HFFc6 (cell line): ENCODE results near the gene GPR146. TPM values are rescaled to one million over a fixed set of nuclear protein-coding genes. Genes with fewer than 3 reads are reported as not detected.
A peak's percentile ranks its signal among the peaks of the same experiment; 100 is the strongest.

Source experiments
- DNase-seq: peaks from one replicate; pipeline ENCODE4 v3.0.0-alpha.2; 2018
- H3K27ac Mint-ChIP-seq: 2 replicates; pipeline ENCODE4 v1.8.0; 2020; ENCODE audit warnings: mild to moderate bottlenecking, mixed read lengths
- H3K27me3 Mint-ChIP-seq: 2 replicates; pipeline ENCODE4 v1.8.0; 2021; ENCODE audit warnings: mild to moderate bottlenecking, moderate library complexity, mixed read lengths; ENCODE audit not compliant: insufficient read depth
- H3K36me3 Mint-ChIP-seq: 2 replicates; pipeline ENCODE4 v1.8.0; 2021; ENCODE audit warnings: low read depth, mixed read lengths
- H3K4me1 Mint-ChIP-seq: 2 replicates; pipeline ENCODE4 v1.8.0; 2020; ENCODE audit warnings: low read depth, mixed read lengths
- H3K4me3 Mint-ChIP-seq: 2 replicates; pipeline ENCODE4 v1.8.0; 2020; ENCODE audit warnings: mild to moderate bottlenecking, moderate library complexity, mixed read lengths
- H3K9me3 Mint-ChIP-seq: 2 replicates; pipeline ENCODE4 v1.8.0; 2020; ENCODE audit warnings: mild to moderate bottlenecking, mixed read lengths
- long read RNA-seq: library from polyadenylated mRNA; unstranded; transcript quantifications from one replicate; pipeline ENCODE4 v2.0.0, GENCODE V29; 2019
- total RNA-seq, 6 experiments: library from RNA; stranded (reverse); fragmentation: NEBNext Ultra II Directional; extraction: Animal tissue kit (Norgen Biotek cat#: 25700); gene quantifications; 2 replicates in 1 of 6; 3 replicates in 5 of 6; pipeline ENCODE4 v1.2.3, GENCODE V29; 2021
- TF ChIP-seq, protein P1 (sequence below): fragments of 200-600 bp; sonication (generic); IDR thresholded peaks from 2 replicates; pipeline ENCODE4 v1.5.0; 2021; ENCODE audit warnings: antibody characterized with exemption, mild to moderate bottlenecking

The GPR146 gene, protein sequence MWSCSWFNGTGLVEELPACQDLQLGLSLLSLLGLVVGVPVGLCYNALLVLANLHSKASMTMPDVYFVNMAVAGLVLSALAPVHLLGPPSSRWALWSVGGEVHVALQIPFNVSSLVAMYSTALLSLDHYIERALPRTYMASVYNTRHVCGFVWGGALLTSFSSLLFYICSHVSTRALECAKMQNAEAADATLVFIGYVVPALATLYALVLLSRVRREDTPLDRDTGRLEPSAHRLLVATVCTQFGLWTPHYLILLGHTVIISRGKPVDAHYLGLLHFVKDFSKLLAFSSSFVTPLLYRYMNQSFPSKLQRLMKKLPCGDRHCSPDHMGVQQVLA
- under 1 TPM; 0.26 to 0.92 (median 0.52) TPM for total RNA-seq
- long read RNA-seq, partial matches to known transcripts, result 0 of 3 reads
- long read RNA-seq, other reads (novel, unspliced or antisense), result 0 of 3 reads

DNA sequence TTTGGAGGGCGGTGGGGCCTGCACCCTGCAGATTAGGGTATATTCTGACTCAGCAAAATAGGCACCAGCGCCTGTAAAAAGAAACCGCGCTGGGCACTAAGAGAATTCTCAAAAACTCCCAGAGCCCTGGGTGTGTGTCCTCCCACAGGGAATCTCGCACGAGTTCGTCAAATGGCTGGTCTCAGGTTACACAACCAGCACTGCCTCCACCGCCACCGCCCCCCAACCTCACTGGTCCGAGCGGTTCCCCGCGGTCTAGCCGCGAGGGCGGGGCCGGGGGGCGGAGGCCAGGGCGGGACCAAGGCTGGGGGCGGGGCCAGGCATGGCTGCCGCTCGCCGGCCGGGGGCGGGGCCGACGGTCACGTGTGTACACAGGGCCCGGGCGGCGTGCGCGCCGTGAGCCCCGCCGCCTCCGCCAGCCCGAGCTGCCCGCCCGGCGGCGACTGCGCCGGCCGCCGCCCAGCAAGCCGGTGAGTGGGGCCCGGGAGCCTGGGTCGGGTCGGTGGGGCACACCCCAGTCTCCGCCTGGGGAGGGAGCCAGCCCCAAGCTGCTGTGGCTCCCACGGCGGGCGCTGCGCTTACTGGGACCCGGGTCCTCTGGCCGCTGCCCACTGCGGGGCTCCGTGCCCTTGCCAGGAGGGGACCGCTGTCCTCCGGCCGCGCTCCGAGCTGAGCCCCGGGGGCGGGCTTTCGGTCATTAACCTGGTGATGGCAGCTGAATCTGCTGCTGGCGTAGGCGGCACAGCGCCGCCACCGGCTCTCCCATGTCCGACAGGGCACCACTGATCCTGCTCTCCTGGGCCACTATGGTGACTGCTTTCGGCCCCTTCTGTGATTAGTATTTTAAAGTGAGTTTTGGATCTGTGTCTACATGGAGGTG is at the start of gene GPR146:
Gene GPR146 (plus strand): TSS at position 358 of the 880 bp plus-strand sequence. CDS start 12,970 bp downstream, outside the sequence.
- Mint-ChIP-seq H3K27ac (peak within 1 kb of the TSS; percentile 90), H3K4me1 (peaks cover 27% of the 10 kb centered on the region), H3K9me3 (no peaks in the 10 kb centered on the region), H3K36me3 (no peaks in the 10 kb centered on the region), H3K4me3 (peak within 1 kb of the TSS; percentile 86), H3K27me3 (peaks cover 2% of the 10 kb centered on the region)
- TF ChIP-seq, protein P1, sequence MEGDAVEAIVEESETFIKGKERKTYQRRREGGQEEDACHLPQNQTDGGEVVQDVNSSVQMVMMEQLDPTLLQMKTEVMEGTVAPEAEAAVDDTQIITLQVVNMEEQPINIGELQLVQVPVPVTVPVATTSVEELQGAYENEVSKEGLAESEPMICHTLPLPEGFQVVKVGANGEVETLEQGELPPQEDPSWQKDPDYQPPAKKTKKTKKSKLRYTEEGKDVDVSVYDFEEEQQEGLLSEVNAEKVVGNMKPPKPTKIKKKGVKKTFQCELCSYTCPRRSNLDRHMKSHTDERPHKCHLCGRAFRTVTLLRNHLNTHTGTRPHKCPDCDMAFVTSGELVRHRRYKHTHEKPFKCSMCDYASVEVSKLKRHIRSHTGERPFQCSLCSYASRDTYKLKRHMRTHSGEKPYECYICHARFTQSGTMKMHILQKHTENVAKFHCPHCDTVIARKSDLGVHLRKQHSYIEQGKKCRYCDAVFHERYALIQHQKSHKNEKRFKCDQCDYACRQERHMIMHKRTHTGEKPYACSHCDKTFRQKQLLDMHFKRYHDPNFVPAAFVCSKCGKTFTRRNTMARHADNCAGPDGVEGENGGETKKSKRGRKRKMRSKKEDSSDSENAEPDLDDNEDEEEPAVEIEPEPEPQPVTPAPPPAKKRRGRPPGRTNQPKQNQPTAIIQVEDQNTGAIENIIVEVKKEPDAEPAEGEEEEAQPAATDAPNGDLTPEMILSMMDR, result peak; percentile 80
- peak; percentile 96 for DNase-seq

DNA sequence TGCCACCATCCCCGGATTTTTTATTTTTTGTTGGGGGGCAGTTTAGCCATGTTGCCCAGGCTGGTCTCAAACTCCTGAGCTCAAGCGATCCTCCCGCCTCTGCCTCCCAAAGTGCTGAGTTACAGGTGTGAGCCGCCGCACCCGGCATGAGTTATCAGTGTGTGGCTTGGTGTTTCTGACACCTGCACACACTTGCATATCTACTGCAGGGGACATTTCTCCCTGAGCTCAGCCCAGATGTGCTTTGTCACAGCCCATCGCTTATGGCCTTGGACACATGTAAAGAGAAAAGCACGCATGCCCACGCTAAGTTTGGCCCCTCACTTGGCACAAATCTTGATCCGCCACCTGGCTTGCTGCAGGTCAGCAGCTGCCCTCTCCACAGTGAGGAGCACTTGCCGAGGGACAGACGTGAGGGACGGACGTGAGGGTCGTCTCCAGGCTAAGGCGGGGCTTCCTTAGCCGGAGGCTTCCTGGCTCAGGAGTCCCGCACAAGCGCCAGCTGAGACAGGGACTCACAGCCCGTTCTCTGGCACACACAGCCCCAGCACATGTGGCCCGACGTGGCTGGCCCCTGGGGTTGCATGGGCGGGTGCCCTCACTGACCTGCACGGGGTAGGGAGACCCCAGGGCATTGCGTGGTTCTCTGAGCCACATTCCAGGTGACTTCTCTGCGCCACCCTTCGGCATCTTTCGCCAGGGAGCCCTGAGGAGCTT is 49.6 kb upstream of the GPR146 start:
- Mint-ChIP-seq H3K27me3 (peaks cover 6% of the 10 kb centered on the region; the same call in 1 of the 2 replicates), H3K9me3 (no peaks in the 10 kb centered on the region), H3K27ac (no peak overlapping the region), H3K4me1 (no peaks in the 10 kb centered on the region), H3K4me3 (no peak overlapping the region), H3K36me3 (no peaks in the 10 kb centered on the region)
- DNase-seq, result no peak
- TF ChIP-seq, protein P1, result no peak

DNA sequence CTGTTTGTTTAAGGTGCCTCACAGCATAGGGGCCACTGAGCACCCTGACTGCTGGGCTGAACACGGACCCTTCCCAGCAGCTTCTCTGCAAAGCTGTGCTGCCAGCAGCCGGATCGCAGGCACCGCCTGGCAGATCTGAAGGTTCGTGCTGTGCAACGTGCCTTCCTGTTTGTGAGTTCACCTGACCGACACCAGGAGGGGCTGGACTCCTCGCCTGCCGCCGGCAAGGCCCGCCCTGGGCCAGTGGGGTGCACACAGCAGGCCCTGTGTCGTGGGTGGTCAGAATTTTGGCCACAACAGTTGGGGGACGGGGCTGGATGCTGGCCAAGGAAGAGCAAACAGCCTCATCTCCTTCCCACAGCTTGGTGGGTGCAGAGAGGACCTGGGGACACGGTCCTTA is 48.8 kb upstream of the GPR146 start:
- Mint-ChIP-seq H3K36me3 (no peaks in the 10 kb centered on the region), H3K4me3 (no peak overlapping the region)
- TF ChIP-seq, protein P1, result no peak; the same call in 1 of the 2 replicates

DNA sequence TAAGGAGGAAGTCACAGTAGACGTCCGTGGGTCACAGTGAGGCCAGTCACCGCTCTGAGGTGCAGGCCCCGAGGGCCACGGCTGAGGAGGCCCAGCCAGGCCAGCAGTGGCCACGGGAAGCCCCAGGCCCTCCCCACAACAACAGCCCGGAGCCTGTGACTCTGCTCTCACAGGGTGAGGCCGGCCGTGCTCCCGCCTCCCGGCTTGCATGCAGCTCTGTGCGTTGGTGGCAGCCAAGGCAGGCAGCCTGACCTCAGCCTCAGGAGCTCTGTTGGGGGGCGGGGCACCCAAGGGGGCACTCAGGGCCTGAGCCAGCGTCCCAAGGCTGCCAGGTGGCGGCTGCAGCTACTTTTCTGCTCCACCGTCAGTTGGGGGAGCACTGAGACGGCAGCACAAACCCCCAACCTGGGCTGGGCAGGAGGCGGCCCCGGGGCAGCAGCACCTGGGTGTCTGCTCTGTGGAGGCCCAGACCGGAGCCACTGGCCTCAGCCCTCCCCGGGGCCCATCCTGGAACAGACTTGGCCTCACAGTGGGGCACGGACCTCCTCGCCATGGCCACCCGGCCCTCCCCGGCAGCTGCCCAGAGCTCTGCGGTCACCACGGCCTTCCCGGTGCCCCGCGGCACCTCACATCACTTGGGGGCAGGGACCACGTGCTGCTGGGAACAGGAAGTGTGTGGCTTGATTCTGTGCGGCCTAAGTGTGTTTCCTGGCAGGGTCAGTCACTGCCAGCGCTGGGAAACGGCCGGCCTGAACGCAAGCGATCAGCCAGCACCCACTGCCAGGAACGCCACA is 48.1 kb upstream of the GPR146 start:
- H3K4me3 Mint-ChIP-seq, result no peak overlapping the region
- no peaks in the 10 kb centered on the region for H3K36me3 Mint-ChIP-seq
- TF ChIP-seq, protein P1, result no peak
- DNase-seq, result no peak
- H3K27me3 Mint-ChIP-seq, result peaks cover 6% of the 10 kb centered on the region; the same call in 1 of the 2 replicates
- no peaks in the 10 kb centered on the region for H3K9me3 Mint-ChIP-seq
- H3K27ac Mint-ChIP-seq, result no peak overlapping the region
- no peaks in the 10 kb centered on the region for H3K4me1 Mint-ChIP-seq

More for the DNA sequence above, 48.8 kb upstream of the GPR146 start:
- no peak overlapping the region for H3K27ac Mint-ChIP-seq
- H3K4me1 Mint-ChIP-seq, result no peaks in the 10 kb centered on the region
- H3K27me3 Mint-ChIP-seq, result peaks cover 6% of the 10 kb centered on the region; the same call in 1 of the 2 replicates
- H3K9me3 Mint-ChIP-seq, result no peaks in the 10 kb centered on the region
- no peak for DNase-seq
